Mucosa of descending colon (tissue), 3 donors: ENCODE data around the gene RAD51B. TPM values are rescaled to one million over a fixed set of nuclear protein-coding genes. Genes with fewer than 3 reads are reported as not detected.

Source experiments
- ATAC-seq: fragments of 200-7000 bp; cut with Tn5 transposase; one replicate; pipeline ENCODE4 v1.9.1; 2020; ENCODE audit warnings: mild to moderate bottlenecking, moderate library complexity
- DNase-seq, 3 donors: peaks; one replicate each; pipeline ENCODE4 v3.0.0-alpha.2; 2020
- H3K36me3 ChIP-seq: fragments of 200-600 bp; one replicate; pipeline ENCODE4 v1.8.0; 2021; ENCODE audit warnings: low read depth, mild to moderate bottlenecking
- H3K4me1 ChIP-seq: fragments of 200-600 bp; one replicate; pipeline ENCODE4 v1.8.0; 2021; ENCODE audit warnings: low read depth, mild to moderate bottlenecking
- H3K4me3 ChIP-seq: fragments of 200-600 bp; one replicate; pipeline ENCODE4 v1.8.0; 2021; ENCODE audit warnings: mild to moderate bottlenecking
- H3K9me3 ChIP-seq: fragments of 200-600 bp; one replicate; pipeline ENCODE4 v1.8.0; 2021; ENCODE audit warnings: mild to moderate bottlenecking
- CTCF ChIP-seq: fragments of 200-600 bp; IDR thresholded peaks from one replicate; pipeline ENCODE4 v1.8.0; 2022; ENCODE audit warnings: antibody characterized with exemption, mild to moderate bottlenecking
- intact Hi-C, 2 donors: fragments of 100-400 bp; cut with DNase I in 1 of 2; cut with micrococcal nuclease in 1 of 2; formaldehyde crosslinking; loops; one replicate each; pipeline versions ENCODE4 v1.11.0 to v1.11.1; 2022; cut with DNase I, micrococcal nuclease
- total RNA-seq, 3 donors: library from RNA; stranded (reverse); fragmentation: NEBNext Ultra II Directional in 2 of 3; extraction: Animal tissue kit (Norgen Biotek cat#: 25700) in 2 of 3; gene quantifications; one replicate each; pipeline versions ENCODE4 v1.2.1 to v1.2.4, GENCODE V29; 2021 to 2023
- donor health status: DM: no; HTN: no; CAD: no; lungs with moderate emphysema.
- donor health status: DM: no; HTN: no; CAD: no.
- donor health status: DM: no; HTN: yes; CAD: no.

RAD51B gene
- total RNA-seq, 3 donors from 2014 or later: 15.8 to 23.3 (median 20.9) TPM

DNA sequence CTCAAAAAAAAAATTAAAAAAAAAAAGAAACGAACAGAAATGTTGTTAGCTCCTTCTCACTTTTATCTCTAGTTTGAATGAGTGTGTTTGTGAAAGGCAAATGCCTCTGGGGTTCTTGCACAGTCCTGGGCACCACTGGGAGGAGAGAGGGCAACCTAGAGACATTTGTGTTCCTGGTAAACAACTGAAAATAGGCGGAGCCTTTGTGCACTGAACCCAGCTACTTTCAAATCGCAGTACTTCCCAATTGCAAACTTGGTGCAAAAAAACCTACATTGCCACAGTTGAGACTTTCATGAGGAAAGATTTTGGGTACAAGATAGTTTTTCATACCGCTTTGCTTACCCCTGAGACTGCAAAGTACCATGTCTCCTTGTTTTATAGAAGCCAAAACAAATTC, 543.3 kb downstream of the RAD51B start:
- Histone ChIP-seq H3K4me1 (peaks cover 19% of the 10 kb centered on the region), H3K9me3 (no peaks in the 10 kb centered on the region), H3K4me3 (no peak overlapping the region), H3K36me3 (no peaks in the 10 kb centered on the region)
- DNase-seq (no peak), ATAC-seq (no peak)
- intact Hi-C loops: no loop called here
- TF ChIP-seq CTCF: no peak

DNA sequence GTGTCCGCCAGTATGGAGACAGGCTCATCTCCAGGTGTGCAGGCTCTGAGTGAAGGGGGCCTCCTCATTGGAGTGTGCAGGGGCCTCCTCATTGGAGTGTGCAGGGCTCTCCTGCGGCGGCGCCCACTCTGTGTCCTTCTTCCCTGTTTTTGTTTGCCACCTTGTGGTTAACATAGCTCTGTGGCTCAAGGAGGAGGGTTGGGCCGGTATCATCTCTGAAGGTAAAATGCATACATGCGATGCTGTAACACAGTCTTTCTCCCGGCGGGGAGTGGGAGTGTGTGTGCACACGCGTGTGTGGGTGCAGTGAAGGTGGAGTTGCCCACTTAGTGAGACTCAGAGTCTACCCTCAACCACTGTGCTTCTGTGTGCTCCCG, 543.9 kb downstream of the RAD51B start:
- Histone ChIP-seq H3K4me3 (no peak overlapping the region), H3K9me3 (no peaks in the 10 kb centered on the region), H3K4me1 (peaks cover 19% of the 10 kb centered on the region), H3K36me3 (no peaks in the 10 kb centered on the region)
- intact Hi-C loops: no loop called here
- no peak for TF ChIP-seq CTCF
- DNase-seq: no peak
- ATAC-seq: no peak

DNA sequence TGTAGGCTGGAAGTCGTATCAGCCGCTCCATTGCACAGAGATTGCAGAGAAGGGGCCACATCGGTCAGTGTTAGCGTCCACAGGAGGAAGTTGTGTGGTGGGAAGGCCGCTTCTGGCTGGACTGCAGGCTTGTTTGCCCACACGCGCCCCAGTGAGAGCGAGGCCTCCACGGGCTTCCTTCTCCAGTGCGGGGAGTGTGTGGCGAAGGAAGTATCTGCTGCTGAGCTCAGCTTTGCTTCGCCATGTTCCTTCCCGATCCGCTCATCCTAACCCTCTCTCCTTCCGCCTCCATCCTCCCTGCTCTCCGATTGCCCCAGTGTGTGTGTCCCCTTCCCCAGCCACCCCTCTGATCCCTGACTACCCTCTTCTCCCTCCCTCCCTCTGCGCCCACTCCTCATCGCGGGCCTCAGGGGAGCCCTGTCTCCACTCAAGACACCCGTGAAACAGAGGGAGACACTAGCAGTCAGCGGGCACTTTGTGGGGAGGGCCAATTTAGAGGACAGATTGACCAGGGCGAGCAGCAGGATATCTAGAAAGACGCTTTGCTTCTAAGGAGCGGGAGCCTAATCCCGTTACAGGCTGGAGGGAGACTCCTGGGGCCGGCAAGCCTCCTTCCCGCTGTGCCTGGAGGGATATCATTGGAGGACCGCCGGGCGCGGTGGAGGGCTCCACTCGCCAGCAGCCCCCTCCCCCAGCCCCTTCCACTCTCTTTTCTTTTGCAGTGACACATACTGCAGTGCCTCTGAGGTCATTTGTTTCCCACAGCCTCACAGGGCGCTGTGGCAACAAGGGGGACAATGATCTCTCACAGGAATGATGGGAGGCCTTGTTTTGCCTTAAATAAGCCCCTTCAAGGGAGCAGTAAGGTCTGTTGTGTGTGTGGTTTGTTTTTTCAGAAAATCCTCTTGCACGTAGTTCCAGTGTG, 544.5 kb downstream of the RAD51B start:
- ATAC-seq (no peak), DNase-seq (peak in 2 of 3 donors; percentile 41 to 63)
- Histone ChIP-seq H3K4me3 (no peak overlapping the region), H3K9me3 (no peaks in the 10 kb centered on the region), H3K36me3 (no peaks in the 10 kb centered on the region), H3K4me1 (peaks cover 19% of the 10 kb centered on the region)
- intact Hi-C loops: no loop called here
- no peak for TF ChIP-seq CTCF

DNA sequence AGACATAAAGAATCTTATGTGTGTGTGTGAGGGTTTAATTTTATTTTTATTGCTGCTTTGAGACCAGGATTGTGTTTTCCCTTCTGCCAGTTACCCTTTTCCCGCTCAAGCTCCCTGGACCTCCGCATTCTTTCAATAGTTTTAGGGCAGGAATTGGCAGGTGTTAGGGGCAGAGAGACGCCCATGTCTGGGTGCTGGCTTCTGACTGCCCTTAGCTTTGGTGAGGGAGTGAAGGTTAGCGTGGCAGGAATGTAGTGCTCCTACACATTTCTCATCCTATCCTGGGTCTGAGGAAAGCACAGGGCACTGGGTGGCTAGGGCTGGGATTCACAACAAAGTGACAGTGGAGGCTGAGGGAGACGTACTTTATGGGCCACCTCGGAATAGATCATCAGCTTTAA, 545.2 kb downstream of the RAD51B start:
- ATAC-seq (no peak), DNase-seq (no peak)
- H3K4me3 ChIP-seq: no peak overlapping the region
- intact Hi-C loops: no loop called here
- peaks cover 18% of the 10 kb centered on the region for H3K4me1 ChIP-seq
- no peaks in the 10 kb centered on the region for H3K36me3 ChIP-seq
- TF ChIP-seq CTCF: no peak
- H3K9me3 ChIP-seq: no peaks in the 10 kb centered on the region

DNA sequence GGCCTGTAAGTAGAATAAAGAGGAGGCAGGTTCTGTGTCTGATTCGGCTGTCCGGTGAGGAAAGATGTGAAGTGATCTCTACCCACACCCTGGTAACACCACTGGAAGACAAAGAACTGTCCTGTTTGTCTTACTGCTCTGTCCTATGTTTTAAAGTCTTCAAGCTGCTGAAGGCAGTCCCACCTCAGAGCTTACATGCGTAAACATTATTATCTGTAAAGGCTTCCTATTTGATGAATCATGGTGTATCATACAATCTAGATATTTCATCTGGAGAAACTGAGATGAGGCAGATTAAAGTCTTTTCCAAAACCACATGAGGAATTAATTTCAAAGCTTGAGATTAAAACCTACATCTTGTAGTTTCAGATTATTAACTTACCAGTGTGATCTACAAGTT, 545.6 kb downstream of the RAD51B start:
- Histone ChIP-seq H3K4me1 (peaks cover 13% of the 10 kb centered on the region), H3K36me3 (no peaks in the 10 kb centered on the region), H3K4me3 (no peak overlapping the region), H3K9me3 (no peaks in the 10 kb centered on the region)
- TF ChIP-seq CTCF: no peak
- ATAC-seq (peak; percentile 18), DNase-seq (no peak)
- intact Hi-C loops: no loop called here
